NCI-H2107 (cell line): Measurements from ENCODE around the gene C4orf50.

Source experiments
- DNase-seq: peaks from one replicate; lab custom pipeline; 2025; lab: John Stamatoyannopoulos, UW

Gene C4orf50

DNA sequence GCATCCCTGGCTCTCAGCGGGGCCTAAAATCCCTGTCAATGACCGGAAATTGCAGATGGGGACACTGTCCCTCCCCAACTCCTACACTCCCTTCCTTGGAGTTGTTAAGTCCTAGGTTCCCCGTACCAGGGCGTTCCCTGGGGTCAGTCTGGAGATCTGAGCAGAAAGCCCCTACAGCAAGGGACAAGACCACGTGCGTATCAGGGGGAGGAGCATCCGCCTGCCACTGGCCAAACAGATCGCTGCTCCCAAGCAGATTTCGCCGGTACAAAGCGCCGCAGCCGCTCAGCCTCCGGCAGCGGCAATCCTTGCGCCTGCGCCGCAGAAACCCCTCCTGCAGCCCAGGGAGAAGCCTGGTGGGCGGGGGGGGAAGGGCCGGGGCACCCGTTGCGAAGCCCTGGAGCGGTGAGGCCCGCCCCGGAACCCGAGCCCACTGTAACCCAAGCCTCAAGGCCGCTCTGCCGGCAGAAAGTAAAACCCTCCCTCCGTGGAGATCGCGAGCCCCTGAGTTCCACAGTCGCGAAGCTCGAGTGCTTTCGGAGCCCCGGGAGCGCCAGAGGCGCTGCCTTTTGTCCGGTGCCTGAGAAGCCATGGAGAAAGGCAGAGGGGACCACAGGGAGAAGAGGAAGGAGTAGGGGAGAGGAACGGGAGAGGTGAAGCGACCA lies 128.0 kb downstream of the C4orf50 start:
- DNase-seq = peak; percentile 49

DNA sequence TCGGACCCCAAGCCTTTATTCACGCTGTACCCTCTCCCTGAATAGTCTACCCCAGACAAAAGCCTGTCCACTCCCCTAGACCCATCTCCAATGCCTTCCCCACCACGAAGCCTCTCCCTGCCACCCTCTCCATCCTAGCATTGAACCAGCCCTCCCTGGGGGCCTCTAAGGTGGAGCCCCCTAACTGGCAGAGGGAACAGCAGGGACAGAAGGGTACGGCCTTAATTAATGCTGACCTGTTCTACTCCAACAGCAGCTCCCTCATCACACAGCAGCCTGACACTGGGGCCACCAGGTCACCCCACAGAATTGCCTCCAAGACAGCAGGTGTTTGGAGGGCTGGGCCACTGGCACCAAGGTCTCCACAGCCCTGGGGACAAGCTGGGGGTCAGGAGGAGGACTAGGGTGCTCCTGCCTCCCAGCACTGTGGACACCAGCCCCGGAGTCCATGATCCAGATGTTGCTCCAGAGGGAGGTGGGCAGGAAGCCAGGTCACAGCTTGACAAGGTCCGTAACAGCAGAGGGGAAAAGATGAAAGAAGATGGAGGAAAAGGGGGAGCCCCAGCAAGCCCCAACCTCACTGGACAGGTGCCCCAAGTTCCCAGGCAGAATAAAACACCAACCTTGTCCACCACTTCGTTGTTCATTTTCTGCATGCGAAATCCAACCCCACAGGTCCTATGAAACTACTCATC lies 129.1 kb downstream of the C4orf50 start:
- no peak for DNase-seq

GRCh38 chr4:5888222-5889001 lies 129.8 kb downstream of the C4orf50 start:
- DNase-seq = no peak

GRCh38 chr4:5887361-5888221 lies 130.6 kb downstream of the C4orf50 start:
- no peak for DNase-seq

GRCh38 chr4:5887011-5887360 lies 131.2 kb downstream of the C4orf50 start:
- DNase-seq = no peak

DNA sequence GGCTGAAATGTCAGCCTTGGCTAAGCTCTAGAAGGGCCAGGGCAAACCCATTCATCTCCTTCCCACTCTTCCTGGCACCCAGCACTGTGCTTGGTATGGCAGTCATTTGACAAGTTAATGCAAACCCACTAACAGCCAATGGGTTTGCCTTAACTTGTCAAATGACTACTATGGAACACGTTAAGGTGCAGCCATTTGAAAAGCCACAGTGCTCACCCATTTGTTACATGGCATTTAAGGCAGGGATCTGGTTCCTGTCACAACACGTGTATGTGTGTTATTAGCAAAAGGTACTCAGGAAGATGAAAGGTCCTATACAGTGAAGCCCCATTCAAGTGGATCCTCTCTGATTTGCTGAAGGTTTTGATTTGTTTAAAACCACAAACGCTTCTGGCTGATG lies 132.5 kb downstream of the C4orf50 start:
- no peak for DNase-seq

DNA sequence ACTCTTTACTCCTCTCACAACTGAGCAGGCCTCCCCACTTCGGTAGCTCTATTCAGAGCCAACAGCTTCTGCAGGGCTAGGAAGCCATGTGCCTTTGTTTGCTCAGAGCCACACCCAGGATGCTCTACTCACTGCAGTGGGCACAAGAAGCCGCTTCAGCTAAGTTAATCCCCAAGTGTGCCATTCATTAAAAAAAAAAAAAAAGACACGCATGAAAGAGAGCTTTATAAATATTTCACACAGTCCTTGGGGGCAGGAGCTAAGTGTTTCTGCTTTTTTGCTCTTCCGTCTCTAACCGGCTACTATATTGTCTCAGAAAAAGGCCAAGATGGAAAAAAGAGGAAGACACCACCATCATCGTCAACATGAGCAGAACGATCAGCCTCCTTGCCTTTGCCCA lies 133.4 kb downstream of the C4orf50 start:
- no peak for DNase-seq

GRCh38 chr4:5883916-5884315 lies 134.3 kb downstream of the C4orf50 start:
- DNase-seq = no peak

DNA sequence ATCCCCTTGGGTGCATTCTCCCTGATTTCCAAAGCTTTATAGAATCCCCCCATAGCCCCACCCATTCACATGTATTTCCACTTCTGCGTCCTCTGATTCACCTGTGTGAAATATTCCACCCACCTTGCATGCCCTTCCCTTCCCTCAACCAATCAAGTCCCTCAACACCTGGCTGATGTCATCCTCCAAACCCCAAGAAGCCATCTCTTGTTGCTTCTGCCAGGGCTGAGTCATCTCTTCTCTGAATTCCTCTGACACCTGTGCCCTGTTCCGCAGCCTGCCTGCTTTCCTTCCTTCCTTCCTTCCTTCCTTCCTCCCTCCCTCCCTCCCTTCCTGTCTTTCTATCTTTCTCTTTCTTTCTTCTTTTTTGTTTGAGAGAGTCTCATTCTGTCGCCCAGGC lies 135.3 kb downstream of the C4orf50 start:
- DNase-seq = no peak

GRCh38 chr4:5881340-5881739 lies 136.9 kb downstream of the C4orf50 start:
- no peak for DNase-seq

GRCh38 chr4:5878359-5878758 lies 139.9 kb downstream of the C4orf50 start:
- no peak for DNase-seq

DNA sequence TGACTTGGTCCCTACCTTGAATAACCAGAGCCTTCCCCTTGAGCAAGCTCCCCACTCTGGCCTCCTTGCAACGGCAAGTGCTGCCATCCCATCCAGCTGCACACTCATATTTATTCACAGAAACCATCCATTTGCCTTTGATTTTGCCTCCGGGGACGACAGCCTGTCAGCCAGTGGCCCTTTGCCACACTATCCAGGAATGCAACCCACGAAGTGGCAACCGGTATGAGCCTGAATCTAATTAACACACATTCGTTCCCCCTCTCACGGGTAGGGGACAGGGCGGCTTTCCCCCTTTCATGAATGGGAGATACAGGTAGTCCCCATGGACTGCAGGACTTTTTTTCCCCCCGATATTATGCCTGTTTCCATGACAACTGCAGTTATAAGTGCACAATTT lies 140.8 kb downstream of the C4orf50 start:
- DNase-seq = no peak

GRCh38 chr4:5874811-5875449 lies 143.3 kb downstream of the C4orf50 start:
- DNase-seq = no peak

DNA sequence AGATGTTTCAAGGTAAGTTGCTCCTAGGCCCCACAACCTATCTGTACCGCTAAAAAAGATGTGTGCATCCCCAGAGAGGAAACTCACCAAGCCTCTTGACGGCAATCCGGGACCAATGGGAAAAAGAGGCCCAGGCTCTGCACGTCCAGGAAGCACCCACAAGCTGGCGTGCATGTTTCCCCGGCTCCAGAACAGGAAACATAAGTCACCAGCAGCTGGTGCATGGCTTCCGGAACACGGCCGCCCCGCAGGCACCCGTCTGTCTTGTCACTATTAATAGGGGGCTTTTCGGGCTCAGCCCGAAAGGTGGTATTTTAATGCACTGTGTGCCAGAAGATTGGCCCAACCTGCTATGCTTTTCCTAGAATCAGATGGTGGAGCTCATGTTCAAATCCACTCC lies 147.5 kb downstream of the C4orf50 start:
- DNase-seq = no peak

- no peak for DNase-seq
Measured at GRCh38 chr4:5869966-5870619, 148.1 kb downstream of the C4orf50 start.

- DNase-seq = no peak
Measured at GRCh38 chr4:5867866-5868265, 150.4 kb downstream of the C4orf50 start.

- DNase-seq = no peak
Measured at GRCh38 chr4:5866841-5867813, 151.1 kb downstream of the C4orf50 start.

DNA sequence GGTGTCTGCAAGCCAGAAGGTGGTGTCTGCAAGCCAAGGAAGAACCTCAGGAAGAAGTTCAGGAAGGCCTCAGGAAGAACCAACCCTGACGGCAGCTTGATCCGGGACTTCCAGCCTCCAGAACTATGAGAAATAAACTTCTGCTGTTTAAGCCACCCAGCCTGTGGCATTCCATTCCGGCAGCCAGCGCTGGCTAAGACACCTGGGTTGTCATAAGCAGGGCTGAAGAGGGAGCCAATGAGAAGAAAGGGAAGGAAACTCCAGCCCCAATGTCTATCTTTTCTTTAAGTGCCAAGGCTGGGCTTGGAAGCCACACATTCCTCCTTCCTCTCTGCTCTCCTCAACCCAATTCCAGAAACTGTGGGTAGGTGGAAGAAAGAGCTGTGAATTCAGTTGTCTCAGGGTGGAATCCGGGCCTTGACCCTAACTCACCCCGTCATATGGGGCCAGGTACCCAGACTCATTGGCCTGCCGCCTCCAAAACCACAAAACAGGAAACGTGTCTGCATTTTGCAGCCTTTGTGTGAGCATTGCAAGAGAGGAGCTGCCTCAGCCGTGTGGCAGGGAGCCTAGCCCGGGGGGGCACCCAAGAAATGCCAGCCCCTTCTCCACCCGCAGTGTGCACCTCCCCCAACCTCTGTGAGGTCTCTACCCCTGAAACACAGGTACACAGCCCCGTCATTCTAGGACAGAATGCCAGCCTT lies 152.2 kb downstream of the C4orf50 start:
- no peak for DNase-seq

DNA sequence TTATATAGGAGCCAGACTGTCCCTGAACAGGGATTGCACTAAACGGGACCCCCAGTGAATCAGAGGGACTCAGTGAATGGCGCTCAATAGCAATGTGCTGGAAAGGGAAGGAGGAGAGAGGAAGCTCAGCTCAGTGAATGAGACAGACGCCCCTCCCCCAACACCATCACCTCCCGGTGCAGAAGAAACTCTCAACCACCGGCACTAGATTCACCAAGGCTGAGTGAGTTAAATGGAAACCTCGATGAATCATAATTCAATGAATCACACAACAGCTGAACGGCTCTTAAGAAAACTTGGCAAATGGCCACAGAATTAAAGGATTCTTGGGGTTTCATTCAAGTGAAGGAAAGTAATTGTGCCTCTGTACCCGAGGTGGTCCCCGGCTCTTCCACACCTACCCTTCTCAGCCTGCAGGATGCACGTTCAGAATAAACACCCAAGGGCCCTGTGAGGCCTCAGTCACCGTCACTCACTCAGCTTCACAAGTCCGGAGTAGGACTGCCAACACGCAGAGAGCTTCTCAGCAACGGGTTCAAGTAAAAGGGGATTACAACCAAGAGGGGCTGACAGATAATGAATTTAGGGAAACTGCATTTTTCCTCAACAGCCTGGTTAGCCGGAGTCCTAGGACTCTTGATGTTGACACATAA lies 154.6 kb downstream of the C4orf50 start:
- no peak for DNase-seq
